Fibroblast of lung (primary cell): ENCODE data around the gene RAPGEF4. TPM values are rescaled to one million over a fixed set of nuclear protein-coding genes. Genes with fewer than 3 reads are reported as not detected.

Experiments
- DNase-seq, 2 donors: peaks; one replicate each; pipeline versions ENCODE4 v3.0.0 to v3.0.0-alpha.2; 2010; ENCODE audit warnings: low read depth in 2 of 2
- H2AFZ ChIP-seq: 2 replicates; pipeline ENCODE4 v1.5.1; 2012; ENCODE audit warnings: low read length, control low read depth, inconsistent platforms
- H3K27ac ChIP-seq: 2 replicates; pipeline ENCODE4 v1.5.1; 2011; ENCODE audit warnings: low read length, control low read depth; ENCODE audit not compliant: insufficient read depth
- H3K27me3 ChIP-seq: 2 replicates; pipeline ENCODE4 v1.5.1; 2011; ENCODE audit warnings: mild to moderate bottlenecking, low read length; ENCODE audit not compliant: control insufficient read depth, insufficient read depth
- H3K36me3 ChIP-seq: 2 replicates; pipeline ENCODE4 v1.5.1; 2011; ENCODE audit warnings: low read length; ENCODE audit not compliant: control insufficient read depth, insufficient read depth
- H3K4me1 ChIP-seq: 2 replicates; pipeline ENCODE4 v1.5.1; 2011; ENCODE audit warnings: low read length; ENCODE audit not compliant: control insufficient read depth, insufficient read depth; ENCODE audit errors: extremely low read depth
- H3K4me2 ChIP-seq: 2 replicates; pipeline ENCODE4 v1.5.1; 2011; ENCODE audit warnings: low read length, control low read depth; ENCODE audit not compliant: insufficient read depth; ENCODE audit errors: extremely low read depth
- H3K4me3 ChIP-seq, 4 experiments: fragments of 200-600 bp in 1 of 4; sonication (generic) in 1 of 4; replicated peaks in 1 of 4; 2 replicates each; pipeline ENCODE4 v1.5.1; 2011 to 2016; ENCODE audit warnings: low read length in 4 of 4, low read depth in 3 of 4, mild to moderate bottlenecking in 3 of 4, control low read depth in 2 of 4, inconsistent platforms in 1 of 4, mixed read lengths in 1 of 4; ENCODE audit not compliant: insufficient read depth in 1 of 4; ENCODE audit errors: control extremely low read depth in 1 of 4
- H3K79me2 ChIP-seq: 2 replicates; pipeline ENCODE4 v1.5.1; 2012; ENCODE audit warnings: mild to moderate bottlenecking, low read length, inconsistent platforms; ENCODE audit not compliant: control insufficient read depth, insufficient read depth
- H3K9ac ChIP-seq: 2 replicates; pipeline ENCODE4 v1.5.1; 2011; ENCODE audit warnings: mild to moderate bottlenecking, low read length, control low read depth; ENCODE audit not compliant: insufficient read depth
- H3K9me3 ChIP-seq: 2 replicates; pipeline ENCODE4 v1.5.1; 2012; ENCODE audit warnings: low read depth, low read length; ENCODE audit not compliant: control insufficient read depth, insufficient read depth
- H4K20me1 ChIP-seq: 2 replicates; pipeline ENCODE4 v1.5.1; 2011; ENCODE audit warnings: low read length; ENCODE audit not compliant: control insufficient read depth, insufficient read depth; ENCODE audit errors: extremely low read depth
- EZH2 ChIP-seq: IDR thresholded peaks from 2 replicates; pipeline ENCODE4 v1.5.1; 2012; ENCODE audit warnings: low read length, control low read depth, mild to moderate bottlenecking; ENCODE audit errors: missing control alignments
- polyA plus RNA-seq, 2 donors: library from polyadenylated mRNA; depleted of rRNA in 1 of 2; stranded (reverse) in 1 of 2; unstranded in 1 of 2; fragments of >200 nt; gene quantifications; 2 replicates each; pipeline ENCODE4 v1.2.1, GENCODE V29; 2011 to 2012; ENCODE audit warnings: missing spikeins in 1 of 2
- total RNA-seq: library from RNA; depleted of rRNA; stranded (reverse); fragments of >200 nt; gene quantifications from 2 replicates; pipeline ENCODE4 v1.2.1, GENCODE V29; 2014
- TF ChIP-seq, protein P1 (sequence below), 2 donors: IDR thresholded peaks in 1 of 2; conservative IDR thresholded peaks in 1 of 2; 1 replicate in 1 of 2; 2 replicates in 1 of 2; pipeline ENCODE4 v1.5.1; 2011 to 2012; ENCODE audit warnings: low read length in 2 of 2, control low read depth in 1 of 2, inconsistent platforms in 1 of 2, low read depth in 1 of 2, mild to moderate bottlenecking in 1 of 2

The RAPGEF4 gene
- total and polyA plus RNA-seq, 2 donors (not counting 1 experiment from before 2014, with no cell fraction given), result 0.51 to 3.0 TPM

DNA sequence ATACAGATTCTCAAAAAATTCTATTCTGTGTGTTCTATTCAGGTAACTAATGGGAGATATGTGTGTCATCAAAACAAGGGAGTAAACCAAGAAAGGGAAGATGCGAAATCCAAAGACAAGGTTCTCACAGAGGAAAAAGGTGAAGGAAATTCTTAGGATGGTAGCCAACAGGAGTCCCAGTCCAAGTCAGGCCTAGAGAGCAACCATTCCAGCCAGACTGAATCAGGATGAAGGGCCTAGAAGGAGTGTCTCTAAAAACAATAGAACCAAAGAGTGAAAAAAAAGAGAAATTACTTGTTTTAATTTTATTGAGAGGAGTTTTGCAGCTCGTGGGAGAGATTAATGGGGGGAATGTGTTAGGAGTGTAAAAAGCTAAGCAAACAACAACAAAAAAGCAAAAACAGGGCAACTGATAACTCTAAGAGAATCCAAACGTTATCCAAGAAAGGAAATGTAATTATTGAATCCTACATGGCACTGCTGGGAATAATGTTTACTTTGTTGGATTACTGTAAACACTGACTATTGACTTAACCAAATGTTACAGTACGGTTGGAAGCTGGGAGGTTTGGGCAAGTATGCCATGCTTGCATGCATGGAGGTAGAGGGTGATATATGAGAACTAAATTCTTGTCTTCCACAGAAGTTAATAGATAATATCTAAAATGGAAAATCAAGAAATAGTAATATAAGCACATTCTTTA is 352.3 kb downstream of the RAPGEF4 start:
- Histone ChIP-seq H3K36me3 (no peaks in the 10 kb centered on the region), H3K4me1 (peaks cover 21% of the 10 kb centered on the region), H3K4me2 (no peak overlapping the region), H3K9ac (no peak overlapping the region), H3K27me3 (no peaks in the 10 kb centered on the region), H4K20me1 (no peaks in the 10 kb centered on the region), H2AFZ (no peak overlapping the region), H3K4me3 (no peak overlapping the region), H3K79me2 (peaks cover 41% of the 10 kb centered on the region), H3K9me3 (no peaks in the 10 kb centered on the region), H3K27ac (peak overlapping the region; percentile 66)
- DNase-seq, result no peak
- TF ChIP-seq EZH2, result no peak
- TF ChIP-seq, protein P1, sequence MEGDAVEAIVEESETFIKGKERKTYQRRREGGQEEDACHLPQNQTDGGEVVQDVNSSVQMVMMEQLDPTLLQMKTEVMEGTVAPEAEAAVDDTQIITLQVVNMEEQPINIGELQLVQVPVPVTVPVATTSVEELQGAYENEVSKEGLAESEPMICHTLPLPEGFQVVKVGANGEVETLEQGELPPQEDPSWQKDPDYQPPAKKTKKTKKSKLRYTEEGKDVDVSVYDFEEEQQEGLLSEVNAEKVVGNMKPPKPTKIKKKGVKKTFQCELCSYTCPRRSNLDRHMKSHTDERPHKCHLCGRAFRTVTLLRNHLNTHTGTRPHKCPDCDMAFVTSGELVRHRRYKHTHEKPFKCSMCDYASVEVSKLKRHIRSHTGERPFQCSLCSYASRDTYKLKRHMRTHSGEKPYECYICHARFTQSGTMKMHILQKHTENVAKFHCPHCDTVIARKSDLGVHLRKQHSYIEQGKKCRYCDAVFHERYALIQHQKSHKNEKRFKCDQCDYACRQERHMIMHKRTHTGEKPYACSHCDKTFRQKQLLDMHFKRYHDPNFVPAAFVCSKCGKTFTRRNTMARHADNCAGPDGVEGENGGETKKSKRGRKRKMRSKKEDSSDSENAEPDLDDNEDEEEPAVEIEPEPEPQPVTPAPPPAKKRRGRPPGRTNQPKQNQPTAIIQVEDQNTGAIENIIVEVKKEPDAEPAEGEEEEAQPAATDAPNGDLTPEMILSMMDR (conservative IDR thresholded peaks at IDR 0.05 in 1 of 2, IDR thresholded peaks at IDR 0.05 in 1 of 2; ENCODE audit: low read depth in 1 of 2, low read length in 2 of 2), result no peak

- H3K9ac ChIP-seq, result peak overlapping the region; percentile 47
- H3K27me3 ChIP-seq, result no peaks in the 10 kb centered on the region
- peak overlapping the region; percentile 81 for H3K27ac ChIP-seq
- H3K36me3 ChIP-seq, result no peaks in the 10 kb centered on the region
- peaks cover 35% of the 10 kb centered on the region for H3K79me2 ChIP-seq
- H3K4me2 ChIP-seq, result peak overlapping the region; percentile 90
- H3K4me3 ChIP-seq, result peak overlapping the region; percentile 15 to 35 (median 26)
- H4K20me1 ChIP-seq, result no peaks in the 10 kb centered on the region
- TF ChIP-seq EZH2, result no peak
- TF ChIP-seq, protein P1 (conservative IDR thresholded peaks at IDR 0.05 in 1 of 2, IDR thresholded peaks at IDR 0.05 in 1 of 2; ENCODE audit: low read depth in 1 of 2, low read length in 2 of 2), result no peak
- peak; percentile 72 to 84 for DNase-seq
- H3K4me1 ChIP-seq, result peaks cover 21% of the 10 kb centered on the region
- no peaks in the 10 kb centered on the region for H3K9me3 ChIP-seq
- H2AFZ ChIP-seq, result peak overlapping the region; percentile 14
Measured at GRCh38 chr2:173090276-173090877, 354.7 kb downstream of the RAPGEF4 start.

DNA sequence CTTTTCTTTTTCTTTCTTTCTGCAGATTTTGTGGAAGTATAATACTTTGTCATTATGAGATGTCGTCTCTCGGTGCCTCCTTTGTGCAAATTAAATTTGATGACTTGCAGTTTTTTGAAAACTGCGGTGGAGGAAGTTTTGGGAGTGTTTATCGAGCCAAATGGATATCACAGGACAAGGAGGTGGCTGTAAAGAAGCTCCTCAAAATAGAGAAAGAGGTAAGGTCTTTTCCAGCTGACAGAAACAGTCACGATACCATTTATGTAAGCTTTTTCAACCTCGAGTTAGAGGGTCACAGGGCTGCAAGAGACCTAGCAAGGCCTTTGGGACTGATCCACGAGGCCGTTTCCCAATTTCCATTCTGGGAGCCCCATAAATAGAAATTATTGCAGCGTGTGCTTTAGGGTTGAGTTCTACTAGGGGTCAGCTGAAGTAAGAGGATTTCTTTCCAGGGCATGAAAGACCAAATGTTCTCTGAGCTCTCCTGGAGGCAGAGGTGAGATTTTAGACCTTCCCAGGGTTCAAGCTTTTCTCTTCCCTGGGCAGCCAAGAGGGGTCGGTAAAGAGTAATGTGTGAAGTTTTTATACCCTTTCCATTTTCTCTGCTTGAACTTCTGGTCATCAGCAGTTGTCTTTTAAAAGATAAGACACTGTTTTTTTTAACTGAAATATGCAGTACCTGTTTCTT is 355.5 kb downstream of the RAPGEF4 start:
- Histone ChIP-seq H3K27me3 (no peaks in the 10 kb centered on the region), H3K4me1 (peaks cover 21% of the 10 kb centered on the region), H3K27ac (peak overlapping the region; percentile 81), H2AFZ (no peak overlapping the region), H3K4me2 (peak overlapping the region; percentile 90), H3K9me3 (no peaks in the 10 kb centered on the region), H3K36me3 (no peaks in the 10 kb centered on the region), H4K20me1 (no peaks in the 10 kb centered on the region), H3K79me2 (peaks cover 35% of the 10 kb centered on the region), H3K4me3 (peak overlapping the region in 3 of 4 experiments; percentile 15 to 35 (median 26)), H3K9ac (peak overlapping the region; percentile 47)
- TF ChIP-seq, protein P1 (conservative IDR thresholded peaks at IDR 0.05 in 1 of 2, IDR thresholded peaks at IDR 0.05 in 1 of 2; ENCODE audit: low read depth in 1 of 2, low read length in 2 of 2), result peak; percentile 51 to 53
- TF ChIP-seq EZH2, result no peak
- DNase-seq, result no peak
